Measurements from ENCODE around the gene RTN4RL2.

RTN4RL2 gene

DNA sequence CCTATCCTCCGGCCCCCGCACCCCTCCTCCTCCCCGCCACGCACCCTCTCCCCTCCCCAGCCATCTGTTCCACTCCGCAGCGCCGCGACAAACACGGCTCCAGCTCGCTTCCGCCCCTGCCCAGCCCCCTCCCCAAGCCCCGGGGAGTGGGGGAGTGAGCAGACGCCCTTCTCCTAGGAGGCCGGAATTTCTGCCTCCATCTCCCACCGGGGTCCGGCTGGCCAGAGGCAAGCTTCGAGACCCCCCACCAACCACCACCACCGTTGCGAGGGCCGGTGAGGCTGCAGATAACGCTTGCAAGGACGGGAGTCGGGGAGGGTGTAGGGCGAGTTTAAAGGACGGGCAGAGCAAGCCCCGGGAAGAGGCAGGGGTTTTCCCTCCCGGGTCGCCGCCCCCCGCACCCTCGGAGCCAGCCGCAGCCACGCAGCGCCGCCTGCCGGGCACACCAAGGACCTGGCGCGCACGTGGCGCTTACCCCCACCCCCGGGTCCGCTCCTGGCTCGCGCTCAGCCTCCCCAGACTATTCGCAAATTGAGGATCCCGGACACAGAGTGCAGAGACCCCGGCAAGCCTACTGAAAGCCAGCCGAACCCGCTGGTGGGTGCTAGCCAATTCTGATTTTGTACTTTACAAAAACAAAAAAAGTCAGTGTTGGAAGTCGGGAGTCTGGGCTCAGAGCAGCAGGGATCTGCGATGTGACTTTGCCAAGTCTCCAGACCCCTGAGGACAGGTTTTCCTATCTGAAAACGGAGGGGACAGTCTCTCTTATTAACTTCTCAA is 22.6 kb downstream of the RTN4RL2 start:
- Histone ChIP-seq H4K20me1 (peaks cover 0 to 12% (median 0%) of the 10 kb centered on the region in 11 experiments; a peak in 3 of 22 replicates), H3K9me3 (replicated peaks in 1 of 11) (no peaks in the 10 kb centered on the region), H3K4me3 (peak overlapping the region; percentile 50 to 70 (median 60)), H3K27ac (peak overlapping the region in 10 of 11 experiments; percentile 38 to 94 (median 84); a peak in 18 of 22 replicates), H3K36me3 (peaks cover 9 to 31% (median 27%) of the 10 kb centered on the region in 11 experiments; a peak in 21 of 22 replicates), H3K4me1 (peaks cover 40 to 92% (median 75%) of the 10 kb centered on the region in 10 experiments), H3K27me3 (peaks cover 0 to 18% (median 0%) of the 10 kb centered on the region in 11 experiments; a peak in 4 of 22 replicates), H3K4me2 (peak overlapping the region; percentile 83 to 99 (median 97)), H3K9ac (peak overlapping the region; percentile 66 to 89 (median 79); a peak in 21 of 22 replicates)
- TF ChIP-seq Cebpa-rat (IDR thresholded peaks at IDR 0.05) = no peak

DNA sequence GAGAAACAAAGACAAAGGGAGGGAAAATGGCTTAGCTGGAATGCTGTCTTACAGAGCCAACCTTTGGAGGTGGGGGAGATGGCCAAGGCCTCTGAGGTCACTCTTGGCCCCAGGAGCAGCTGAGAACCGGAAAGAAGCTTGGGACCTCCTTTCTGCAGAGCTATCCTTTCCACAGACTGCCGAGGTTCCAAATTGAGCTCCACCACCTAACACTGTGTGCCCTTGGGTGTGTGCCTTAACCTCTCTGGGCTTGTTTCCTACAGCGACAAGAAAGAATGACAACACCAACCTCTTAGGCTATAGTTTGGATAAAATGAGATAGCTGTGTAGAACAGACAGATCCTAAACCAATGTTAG is 23.2 kb downstream of the RTN4RL2 start:
- H3K9ac ChIP-seq = peak overlapping the region; percentile 66 to 89 (median 79); a peak in 20 of 22 replicates

DNA sequence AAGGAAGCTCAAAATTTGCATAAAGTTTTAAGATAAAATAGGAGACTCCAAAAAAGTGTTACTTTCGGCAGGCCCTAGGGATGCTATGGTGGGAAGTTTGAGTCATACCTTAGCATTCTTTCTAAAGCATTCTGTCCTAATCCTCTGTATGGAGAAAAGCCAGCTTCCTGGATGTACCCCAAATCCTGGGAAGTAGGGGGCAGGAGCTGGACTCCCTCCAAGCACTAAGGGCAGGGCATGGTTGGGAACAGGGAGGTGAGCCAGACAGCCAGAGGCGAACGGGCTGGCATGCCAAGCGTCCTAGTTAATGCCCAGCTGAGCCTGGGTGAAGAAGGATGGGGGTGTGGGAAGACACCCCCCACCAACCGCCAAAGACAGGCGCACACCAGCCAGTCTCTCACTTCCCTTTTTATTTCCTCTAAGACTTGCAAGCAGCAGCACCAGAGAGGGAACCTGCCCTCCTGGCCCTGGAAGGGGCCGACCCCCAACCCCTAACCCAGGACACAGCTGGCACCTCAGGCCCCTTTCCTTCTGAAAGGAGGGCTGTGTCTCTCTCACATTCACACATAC is 23.9 kb downstream of the RTN4RL2 start:
- Histone ChIP-seq H3K27ac (peak overlapping the region in 9 of 11 experiments; percentile 24 to 94 (median 85); a peak in 17 of 22 replicates), H3K9me3 (replicated peaks in 1 of 11) (no peaks in the 10 kb centered on the region), H3K36me3 (peaks cover 21 to 43% (median 40%) of the 10 kb centered on the region in 11 experiments; a peak in 21 of 22 replicates), H3K9ac (peak overlapping the region in 9 of 11 experiments; percentile 20 to 89 (median 79); a peak in 17 of 22 replicates), H3K4me3 (peak overlapping the region in 7 of 10 experiments; percentile 49 to 65 (median 60); a peak in 13 of 20 replicates), H3K27me3 (peaks cover 0 to 18% (median 0%) of the 10 kb centered on the region in 11 experiments; a peak in 4 of 22 replicates), H4K20me1 (peaks cover 0 to 12% (median 0%) of the 10 kb centered on the region in 11 experiments; a peak in 3 of 22 replicates), H3K4me2 (peak overlapping the region; percentile 83 to 99 (median 97)), H3K4me1 (peaks cover 40 to 79% (median 65%) of the 10 kb centered on the region in 10 experiments)
- TF ChIP-seq Cebpa-rat (IDR thresholded peaks at IDR 0.05) = no peak

More for the DNA sequence above, 23.2 kb downstream of the RTN4RL2 start:
- peak overlapping the region; percentile 50 to 70 (median 60) for H3K4me3 ChIP-seq
- peak overlapping the region; percentile 83 to 99 (median 97) for H3K4me2 ChIP-seq
- no peaks in the 10 kb centered on the region for H3K9me3 ChIP-seq (replicated peaks in 1 of 11)
- peaks cover 0 to 12% (median 0%) of the 10 kb centered on the region in 11 experiments; a peak in 3 of 22 replicates for H4K20me1 ChIP-seq
- no peak for TF ChIP-seq Cebpa-rat (IDR thresholded peaks at IDR 0.05)
- peaks cover 15 to 36% (median 33%) of the 10 kb centered on the region in 11 experiments; a peak in 21 of 22 replicates for H3K36me3 ChIP-seq
- peaks cover 0 to 18% (median 0%) of the 10 kb centered on the region in 11 experiments; a peak in 4 of 22 replicates for H3K27me3 ChIP-seq
- peaks cover 40 to 86% (median 72%) of the 10 kb centered on the region in 10 experiments for H3K4me1 ChIP-seq
- H3K27ac ChIP-seq = peak overlapping the region in 9 of 11 experiments; percentile 47 to 94 (median 85); a peak in 17 of 22 replicates

DNA sequence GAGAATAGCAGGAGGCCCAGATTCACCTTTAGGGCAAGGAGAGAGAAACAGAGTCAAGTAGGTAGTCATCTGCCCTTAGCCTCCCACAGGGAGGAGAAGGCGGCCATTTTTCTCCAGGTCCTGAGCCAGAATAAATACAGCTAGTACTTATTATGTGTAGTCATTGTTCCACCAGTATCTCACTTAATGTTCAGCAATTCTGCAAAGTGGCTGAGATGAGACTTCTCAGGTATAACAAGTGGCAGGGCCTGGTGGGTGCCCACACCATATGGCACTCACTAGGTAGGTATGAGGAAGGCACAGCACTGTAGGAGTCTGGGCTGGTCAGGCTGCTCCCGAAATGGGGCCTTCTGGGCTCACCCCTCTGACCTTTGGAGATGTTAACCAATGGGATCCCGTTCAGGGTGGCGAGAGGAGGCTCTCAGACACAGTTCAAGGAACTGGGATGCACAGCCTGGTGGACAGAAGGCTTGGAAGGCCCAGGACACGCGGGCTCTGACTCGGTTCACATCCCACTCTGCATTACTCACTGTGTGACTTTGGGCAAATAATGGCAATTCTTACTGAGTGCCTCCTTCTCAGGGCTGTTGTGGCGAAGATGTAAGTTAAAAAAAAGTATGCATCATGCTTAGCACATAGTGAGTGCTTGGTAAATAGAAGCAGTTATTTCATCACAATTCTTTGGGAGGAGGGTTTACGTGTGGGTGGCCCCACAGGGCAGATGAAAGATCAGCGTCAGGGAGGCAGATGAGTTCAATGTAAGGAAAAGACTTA is 25.1 kb downstream of the RTN4RL2 start:
- Histone ChIP-seq H4K20me1 (peaks cover 0 to 12% (median 0%) of the 10 kb centered on the region in 11 experiments; a peak in 3 of 22 replicates), H3K9me3 (replicated peaks in 1 of 11) (no peaks in the 10 kb centered on the region), H3K27ac (peak overlapping the region in 9 of 11 experiments; percentile 37 to 94 (median 85); a peak in 18 of 22 replicates), H3K4me2 (peak overlapping the region; percentile 83 to 99 (median 97)), H3K4me1 (peaks cover 40 to 69% (median 56%) of the 10 kb centered on the region in 10 experiments), H3K36me3 (peaks cover 29 to 55% (median 50%) of the 10 kb centered on the region in 11 experiments), H3K9ac (peak overlapping the region in 10 of 11 experiments; percentile 26 to 89 (median 79); a peak in 19 of 22 replicates), H3K4me3 (peak overlapping the region in 7 of 10 experiments; percentile 5 to 65 (median 60); a peak in 7 of 20 replicates), H3K27me3 (peaks cover 0 to 18% (median 0%) of the 10 kb centered on the region in 11 experiments; a peak in 4 of 22 replicates)
- peak in 3 of 11 experiments; percentile 10 to 65 (median 29); a peak in 3 of 22 replicates for TF ChIP-seq Cebpa-rat (IDR thresholded peaks at IDR 0.05)

DNA sequence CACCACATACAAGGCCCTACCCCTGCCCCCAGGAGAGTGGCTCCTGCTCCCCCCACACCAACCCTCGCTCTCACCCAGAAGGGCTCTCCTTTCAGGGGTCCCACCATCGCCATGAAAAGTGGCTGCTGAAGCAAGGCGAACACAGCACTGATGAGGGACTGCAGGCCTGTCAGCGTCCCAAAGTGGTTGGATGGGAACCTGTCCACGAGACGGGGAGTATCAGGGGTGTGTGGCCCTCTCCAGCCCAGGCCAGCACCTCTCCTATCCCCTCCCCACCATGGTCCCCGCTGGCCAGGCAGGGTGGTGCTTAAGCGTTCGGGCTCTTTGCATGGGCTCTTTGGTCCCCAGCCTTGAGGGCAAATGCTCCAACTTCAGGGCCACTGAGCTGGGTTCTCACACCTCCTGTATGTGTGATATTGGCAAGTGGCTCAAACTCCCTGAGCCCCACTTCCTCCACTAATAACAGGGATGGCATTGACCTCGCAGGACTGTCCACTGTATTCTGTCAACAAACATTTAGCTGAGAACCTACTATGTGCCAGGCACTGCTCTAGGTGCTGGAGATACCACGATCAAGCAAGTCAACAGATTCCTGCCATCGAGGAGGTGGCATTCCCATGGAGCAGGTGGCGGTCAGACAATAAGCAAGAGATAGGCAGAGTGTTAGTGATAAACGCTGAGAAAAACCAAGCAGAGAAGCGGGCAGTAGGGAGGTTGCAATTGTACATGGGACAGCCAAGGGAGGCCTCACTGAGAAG is 26.9 kb downstream of the RTN4RL2 start:
- Histone ChIP-seq H3K27ac (peak overlapping the region in 5 of 11 experiments; percentile 9 to 55 (median 32); a peak in 7 of 22 replicates), H3K4me2 (no peak overlapping the region; a peak in 1 of 22 replicates)
- TF ChIP-seq Cebpa-rat (IDR thresholded peaks at IDR 0.05) = no peak

DNA sequence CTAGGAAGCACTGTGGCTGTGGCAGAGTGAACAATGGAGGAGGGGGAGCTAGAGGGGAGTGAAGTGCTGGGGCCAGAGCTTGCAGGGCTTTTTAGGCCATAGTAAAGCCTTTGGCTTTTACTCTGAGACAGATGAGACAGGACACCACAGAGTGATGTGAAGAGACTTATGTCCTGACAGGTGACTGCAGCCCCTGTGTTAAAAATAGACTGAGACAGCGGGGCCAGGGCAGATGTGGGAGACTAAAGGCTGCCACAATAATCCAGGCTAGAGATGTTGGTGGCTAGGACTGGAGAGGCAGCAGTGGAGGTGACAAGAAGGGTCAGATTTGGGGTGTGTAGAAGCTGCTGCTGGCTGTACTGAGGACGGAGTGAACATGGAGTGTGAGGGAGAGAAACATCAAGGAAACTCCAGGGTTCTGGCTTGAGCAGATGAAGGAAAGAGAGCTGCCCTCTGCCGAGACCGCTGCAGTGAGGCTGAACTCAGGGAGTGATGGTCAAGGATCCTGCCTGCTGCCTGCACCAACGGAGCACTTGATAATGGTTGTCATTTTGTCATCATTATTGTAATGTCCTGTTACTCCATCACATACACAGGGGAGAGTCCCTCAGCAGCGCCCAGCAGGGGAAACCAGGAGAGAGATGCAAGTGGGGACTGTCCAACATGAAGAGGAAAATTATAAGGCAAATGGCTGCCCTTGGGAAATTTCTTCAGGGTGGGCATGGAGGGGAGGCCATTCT is 27.8 kb downstream of the RTN4RL2 start:
- no peak for TF ChIP-seq Cebpa-rat (IDR thresholded peaks at IDR 0.05)
- H3K4me3 ChIP-seq = no peak overlapping the region
- H3K36me3 ChIP-seq = peaks cover 38 to 76% (median 70%) of the 10 kb centered on the region in 11 experiments

More for the DNA sequence above, 26.9 kb downstream of the RTN4RL2 start:
- H3K4me3 ChIP-seq = no peak overlapping the region
- H4K20me1 ChIP-seq = peaks cover 0 to 12% (median 0%) of the 10 kb centered on the region in 11 experiments; a peak in 5 of 22 replicates
- no peaks in the 10 kb centered on the region for H3K9me3 ChIP-seq (replicated peaks in 1 of 11)
- peaks cover 38 to 70% (median 66%) of the 10 kb centered on the region in 11 experiments for H3K36me3 ChIP-seq
- 0 out of 22 replicates have a peak overlapping the region, but pooled peaks of 1 of the 11 experiments have one; percentile 16 for H3K9ac ChIP-seq
- H3K4me1 ChIP-seq = peaks cover 36 to 52% (median 41%) of the 10 kb centered on the region in 10 experiments
- peaks cover 0 to 13% (median 0%) of the 10 kb centered on the region in 11 experiments; a peak in 4 of 22 replicates for H3K27me3 ChIP-seq

More for the DNA sequence above, 27.8 kb downstream of the RTN4RL2 start:
- H3K27ac ChIP-seq = peak overlapping the region in 3 of 11 experiments; percentile 32 to 55 (median 53); a peak in 3 of 22 replicates
- H3K4me1 ChIP-seq = peaks cover 31 to 46% (median 34%) of the 10 kb centered on the region in 10 experiments
- H3K4me2 ChIP-seq = no peak overlapping the region
- H3K9me3 ChIP-seq (replicated peaks in 1 of 11) = no peaks in the 10 kb centered on the region
- peaks cover 0 to 14% (median 0%) of the 10 kb centered on the region in 11 experiments; a peak in 5 of 22 replicates for H4K20me1 ChIP-seq
- H3K9ac ChIP-seq = 0 out of 22 replicates have a peak overlapping the region, but pooled peaks of 1 of the 11 experiments have one; percentile 16
- H3K27me3 ChIP-seq = peaks cover 0 to 4% (median 0%) of the 10 kb centered on the region in 11 experiments; a peak in 2 of 22 replicates

All from BLaER1 treated with 17β-estradiol and CSF1 and Interleukin-3, amounts not matched to agents 10 nM and 100 nM (cell line).